ENCODE measurements around the gene LDAH.

Gene LDAH

GRCh38 chr2:20635675-20636584, 187.0 kb downstream of the LDAH start:
- peak; percentile 93 for DNase-seq (ENCODE audit: low spot score)

GRCh38 chr2:20635113-20635510, 187.8 kb downstream of the LDAH start:
- DNase-seq (ENCODE audit: low spot score): no peak

GRCh38 chr2:20634507-20635112, 188.3 kb downstream of the LDAH start:
- no peak for DNase-seq (ENCODE audit: low spot score)
